ENCODE measurements around the gene TCFL5.

The TCFL5 gene

GRCh38 chr20:62861726-62862336 lies at the start of gene TCFL5:
TSS of gene TCFL5 (minus strand) at chr20:62861822. CDS start at chr20:62861670, 152 bp downstream.
- DNase-seq, result peak; percentile 92

GRCh38 chr20:62910777-62911497 lies 49.3 kb upstream of the TCFL5 start:
- DNase-seq, result no peak

- DNase-seq, result no peak
Measured at GRCh38 chr20:62910217-62910766, 48.7 kb upstream of the TCFL5 start.

GRCh38 chr20:62908971-62909791 lies 47.6 kb upstream of the TCFL5 start:
- DNase-seq, result no peak

GRCh38 chr20:62907384-62908317 lies 46.0 kb upstream of the TCFL5 start:
- no peak for DNase-seq

- no peak for DNase-seq
Measured at GRCh38 chr20:62906647-62907375, 45.2 kb upstream of the TCFL5 start.

GRCh38 chr20:62906209-62906608 lies 44.6 kb upstream of the TCFL5 start:
- DNase-seq, result no peak

- DNase-seq, result no peak
Measured at GRCh38 chr20:62905536-62906117, 44.0 kb upstream of the TCFL5 start.

GRCh38 chr20:62902926-62903615 lies 41.4 kb upstream of the TCFL5 start:
- DNase-seq, result no peak

- no peak for DNase-seq
Measured at GRCh38 chr20:62901891-62902290, 40.3 kb upstream of the TCFL5 start.

GRCh38 chr20:62900692-62901584 lies 39.3 kb upstream of the TCFL5 start:
- no peak for DNase-seq

- DNase-seq, result peak; percentile 63
Measured at GRCh38 chr20:62900052-62900691, 38.5 kb upstream of the TCFL5 start.

- DNase-seq, result no peak
Measured at GRCh38 chr20:62899633-62900051, 38.0 kb upstream of the TCFL5 start.

GRCh38 chr20:62898970-62899632 lies 37.5 kb upstream of the TCFL5 start:
- no peak for DNase-seq

GRCh38 chr20:62898093-62898964 lies 36.7 kb upstream of the TCFL5 start:
- DNase-seq, result no peak

GRCh38 chr20:62897666-62898065 lies 36.0 kb upstream of the TCFL5 start:
- DNase-seq, result no peak

GRCh38 chr20:62896526-62896925 lies 34.9 kb upstream of the TCFL5 start:
- no peak for DNase-seq
